Vagina (tissue), 2 donors: ENCODE results near the gene QRICH1.

ENCODE experiments used
- POLR2A ChIP-seq, 2 donors: fragments of 450-650 bp; IDR thresholded peaks; one replicate each; pipeline ENCODE4 v1.6.1; 2017; ENCODE audit warnings: antibody characterized with exemption in 2 of 2, mild to moderate bottlenecking in 2 of 2, moderate library complexity in 2 of 2
- POLR2AphosphoS5 ChIP-seq, 2 donors: sonication (generic); formaldehyde crosslinking; IDR thresholded peaks; one replicate each; pipeline ENCODE4 v1.9.0; 2017; ENCODE audit warnings: antibody characterized with exemption in 2 of 2, mild to moderate bottlenecking in 2 of 2, low read depth in 1 of 2; ENCODE audit not compliant: insufficient read depth in 1 of 2
- TF ChIP-seq, protein P1 (sequence below), 3 experiments: fragments of 450-650 bp in 2 of 3; fragments of 200-600 bp in 1 of 3; sonication (generic) in 1 of 3; IDR thresholded peaks; one replicate each; pipeline ENCODE4 v1.5.1; 2017 to 2019; ENCODE audit warnings: antibody characterized with exemption in 3 of 3, mild to moderate bottlenecking in 2 of 3, moderate library complexity in 2 of 3

GRCh38 chr3:49009396-49009795, 84.5 kb downstream of the QRICH1 start:
- TF ChIP-seq, protein P1, sequence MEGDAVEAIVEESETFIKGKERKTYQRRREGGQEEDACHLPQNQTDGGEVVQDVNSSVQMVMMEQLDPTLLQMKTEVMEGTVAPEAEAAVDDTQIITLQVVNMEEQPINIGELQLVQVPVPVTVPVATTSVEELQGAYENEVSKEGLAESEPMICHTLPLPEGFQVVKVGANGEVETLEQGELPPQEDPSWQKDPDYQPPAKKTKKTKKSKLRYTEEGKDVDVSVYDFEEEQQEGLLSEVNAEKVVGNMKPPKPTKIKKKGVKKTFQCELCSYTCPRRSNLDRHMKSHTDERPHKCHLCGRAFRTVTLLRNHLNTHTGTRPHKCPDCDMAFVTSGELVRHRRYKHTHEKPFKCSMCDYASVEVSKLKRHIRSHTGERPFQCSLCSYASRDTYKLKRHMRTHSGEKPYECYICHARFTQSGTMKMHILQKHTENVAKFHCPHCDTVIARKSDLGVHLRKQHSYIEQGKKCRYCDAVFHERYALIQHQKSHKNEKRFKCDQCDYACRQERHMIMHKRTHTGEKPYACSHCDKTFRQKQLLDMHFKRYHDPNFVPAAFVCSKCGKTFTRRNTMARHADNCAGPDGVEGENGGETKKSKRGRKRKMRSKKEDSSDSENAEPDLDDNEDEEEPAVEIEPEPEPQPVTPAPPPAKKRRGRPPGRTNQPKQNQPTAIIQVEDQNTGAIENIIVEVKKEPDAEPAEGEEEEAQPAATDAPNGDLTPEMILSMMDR (IDR thresholded peaks at IDR 0.05), result no peak
- TF ChIP-seq POLR2AphosphoS5 (IDR thresholded peaks at IDR 0.05; ENCODE audit: insufficient read depth in 1 of 2, low read depth in 1 of 2) (no peak), POLR2A (IDR thresholded peaks at IDR 0.05) (no peak)
